PFSK-1 (cell line): ENCODE results near the gene CABLES1.

Experiments
- FOXP2 ChIP-seq: optimal IDR thresholded peaks from 2 replicates; pipeline ENCODE3; 2011; ENCODE audit warnings: borderline replicate concordance, control low read depth, inconsistent platforms; ENCODE audit not compliant: insufficient read depth; ENCODE audit errors: extremely low read length, extremely low read depth
- TF ChIP-seq, protein P1 (sequence below), 2 experiments: IDR thresholded peaks; 2 replicates each; pipeline versions ENCODE4 v1.6.1 to v1.8.0; 2011 to 2012; ENCODE audit warnings: low read depth in 2 of 2, low read length in 2 of 2, control low read depth in 1 of 2, inconsistent platforms in 1 of 2, mild to moderate bottlenecking in 1 of 2, moderate library complexity in 1 of 2; ENCODE audit not compliant: insufficient read depth in 1 of 2

DNA sequence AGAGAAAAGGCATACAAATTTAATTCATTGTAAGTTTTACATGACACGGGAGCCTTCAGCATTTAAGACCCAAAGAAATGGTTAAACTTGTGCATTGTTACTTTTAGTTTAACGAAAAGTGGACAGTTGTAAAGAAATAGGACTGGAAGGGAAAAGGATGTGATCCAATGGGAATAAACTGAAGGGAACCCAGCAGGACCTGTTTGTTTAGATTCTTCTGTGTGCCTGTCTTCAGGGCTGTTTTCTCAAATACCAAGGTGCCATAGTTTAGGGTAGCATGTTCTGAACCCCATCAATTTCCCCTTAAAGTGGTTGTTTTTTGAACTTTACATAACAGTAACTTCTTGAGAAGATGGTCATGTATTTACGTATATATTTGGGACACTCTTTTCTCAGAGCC, 30.3 kb upstream of the CABLES1 start:
- no peak for TF ChIP-seq FOXP2
- TF ChIP-seq, protein P1, sequence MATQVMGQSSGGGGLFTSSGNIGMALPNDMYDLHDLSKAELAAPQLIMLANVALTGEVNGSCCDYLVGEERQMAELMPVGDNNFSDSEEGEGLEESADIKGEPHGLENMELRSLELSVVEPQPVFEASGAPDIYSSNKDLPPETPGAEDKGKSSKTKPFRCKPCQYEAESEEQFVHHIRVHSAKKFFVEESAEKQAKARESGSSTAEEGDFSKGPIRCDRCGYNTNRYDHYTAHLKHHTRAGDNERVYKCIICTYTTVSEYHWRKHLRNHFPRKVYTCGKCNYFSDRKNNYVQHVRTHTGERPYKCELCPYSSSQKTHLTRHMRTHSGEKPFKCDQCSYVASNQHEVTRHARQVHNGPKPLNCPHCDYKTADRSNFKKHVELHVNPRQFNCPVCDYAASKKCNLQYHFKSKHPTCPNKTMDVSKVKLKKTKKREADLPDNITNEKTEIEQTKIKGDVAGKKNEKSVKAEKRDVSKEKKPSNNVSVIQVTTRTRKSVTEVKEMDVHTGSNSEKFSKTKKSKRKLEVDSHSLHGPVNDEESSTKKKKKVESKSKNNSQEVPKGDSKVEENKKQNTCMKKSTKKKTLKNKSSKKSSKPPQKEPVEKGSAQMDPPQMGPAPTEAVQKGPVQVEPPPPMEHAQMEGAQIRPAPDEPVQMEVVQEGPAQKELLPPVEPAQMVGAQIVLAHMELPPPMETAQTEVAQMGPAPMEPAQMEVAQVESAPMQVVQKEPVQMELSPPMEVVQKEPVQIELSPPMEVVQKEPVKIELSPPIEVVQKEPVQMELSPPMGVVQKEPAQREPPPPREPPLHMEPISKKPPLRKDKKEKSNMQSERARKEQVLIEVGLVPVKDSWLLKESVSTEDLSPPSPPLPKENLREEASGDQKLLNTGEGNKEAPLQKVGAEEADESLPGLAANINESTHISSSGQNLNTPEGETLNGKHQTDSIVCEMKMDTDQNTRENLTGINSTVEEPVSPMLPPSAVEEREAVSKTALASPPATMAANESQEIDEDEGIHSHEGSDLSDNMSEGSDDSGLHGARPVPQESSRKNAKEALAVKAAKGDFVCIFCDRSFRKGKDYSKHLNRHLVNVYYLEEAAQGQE (IDR thresholded peaks at IDR 0.05; ENCODE audit: insufficient read depth in 1 of 2, low read depth in 2 of 2, low read length in 2 of 2) = no peak
